Endothelial cell of umbilical vein (primary cell): ENCODE results near the gene BRAT1. TPM values are rescaled to one million over a fixed set of nuclear protein-coding genes. Genes with fewer than 3 reads are reported as not detected.

Experiments used
- BruUV-seq: library from RNA; stranded (reverse); fragments of 400-500 nt; replicated peaks from 2 replicates; lab custom pipeline; 2021; lab: Mats Ljungman, UMichigan
- CTCF ChIA-PET: fragments of 300-600, 350-600 bp; sonication (Branson Sonifier 250); formaldehyde crosslinking; loops from one replicate; lab custom pipeline; 2021; ENCODE audit warnings: antibody characterized with exemption, inconsistent platforms; lab: Charles Lee
- POLR2A ChIA-PET: fragments of 300-600, 350-600 bp; sonication (Branson Sonifier 250); formaldehyde crosslinking; loops from one replicate; lab custom pipeline; 2021; ENCODE audit warnings: antibody characterized with exemption, inconsistent platforms; lab: Charles Lee
- DNase-seq: peaks from one replicate; pipeline ENCODE4 v3.0.0-alpha.2; 2011; ENCODE audit warnings: low read depth, low spot score
- FAIRE-seq: peaks from 2 replicates; lab custom pipeline; 2011; peaks lifted over from hg19 to GRCh38; lab: Jason Lieb, UNC
- H2AFZ ChIP-seq: 2 replicates; pipeline ENCODE4 v1.6.0; 2012; ENCODE audit warnings: low read depth, low read length, control low read depth, inconsistent platforms
- H3K27ac ChIP-seq: 2 replicates; pipeline ENCODE4 v1.5.1; 2011; ENCODE audit warnings: low read depth, mild to moderate bottlenecking, control low read depth, low read length, moderate library complexity; ENCODE audit not compliant: insufficient read depth
- H3K27me3 ChIP-seq, 2 experiments: 2 replicates each; pipeline versions ENCODE4 v1.6.0 to v1.6.1; 2011; ENCODE audit warnings: low read length in 2 of 2, mixed read lengths in 1 of 2; ENCODE audit not compliant: control insufficient read depth in 2 of 2, insufficient read depth in 2 of 2
- H3K36me3 ChIP-seq, 2 experiments: 2 replicates in 1 of 2; 3 replicates in 1 of 2; pipeline ENCODE4 v1.5.1; 2011; ENCODE audit warnings: low read length in 2 of 2, mild to moderate bottlenecking in 1 of 2, moderate library complexity in 1 of 2; ENCODE audit not compliant: control insufficient read depth in 2 of 2, insufficient read depth in 2 of 2; ENCODE audit errors: extremely low read depth in 1 of 2
- H3K4me1 ChIP-seq: 3 replicates; pipeline ENCODE4 v1.5.1; 2011; ENCODE audit warnings: mild to moderate bottlenecking, low read length; ENCODE audit not compliant: control insufficient read depth, insufficient read depth; ENCODE audit errors: extremely low read depth
- H3K4me2 ChIP-seq: 2 replicates; pipeline ENCODE4 v1.6.1; 2011; ENCODE audit warnings: low read length, control low read depth, mixed read lengths; ENCODE audit not compliant: insufficient read depth
- H3K4me3 ChIP-seq, 3 experiments: fragments of 200-600 bp in 1 of 3; sonication (generic), shearing (Covaris generic) in 1 of 3; replicated peaks in 1 of 3; 2 replicates each; pipeline ENCODE4 v1.5.1; 2011 to 2016; ENCODE audit warnings: control low read depth in 3 of 3, low read length in 3 of 3, mild to moderate bottlenecking in 2 of 3, inconsistent platforms in 1 of 3, low read depth in 1 of 3, moderate library complexity in 1 of 3; ENCODE audit not compliant: insufficient read depth in 1 of 3
- H3K79me2 ChIP-seq: 2 replicates; pipeline ENCODE4 v1.6.0; 2012; ENCODE audit warnings: low read length, inconsistent platforms; ENCODE audit not compliant: control insufficient read depth, insufficient read depth
- H3K9ac ChIP-seq: replicated peaks from 2 replicates; pipeline ENCODE3; 2011; ENCODE audit warnings: low read length, control low read depth; ENCODE audit not compliant: insufficient read depth; ENCODE audit errors: extremely low read depth
- H3K9me1 ChIP-seq: replicated peaks from 3 replicates; pipeline ENCODE4 v1.6.0; 2011; ENCODE audit warnings: mild to moderate bottlenecking, low read length; ENCODE audit not compliant: control insufficient read depth, insufficient read depth; ENCODE audit errors: extremely low read depth
- H3K9me3 ChIP-seq: replicated peaks from 2 replicates; pipeline ENCODE4 v1.5.1; 2012; ENCODE audit warnings: low read length, inconsistent platforms; ENCODE audit not compliant: control insufficient read depth, insufficient read depth
- H4K20me1 ChIP-seq: replicated peaks from 2 replicates; pipeline ENCODE3; 2011; ENCODE audit warnings: mild to moderate bottlenecking, low read length; ENCODE audit not compliant: control insufficient read depth, insufficient read depth; ENCODE audit errors: extremely low read depth
- EZH2 ChIP-seq: IDR thresholded peaks from 2 replicates; pipeline ENCODE4 v1.6.1; 2012; ENCODE audit warnings: borderline replicate concordance, low read depth, mild to moderate bottlenecking, moderate library complexity, low read length, inconsistent platforms; ENCODE audit not compliant: severe bottlenecking
- FOS ChIP-seq: IDR thresholded peaks from 2 replicates; pipeline ENCODE4 v1.6.1; 2011; ENCODE audit warnings: mild to moderate bottlenecking, low read length, moderate library complexity, borderline replicate concordance; ENCODE audit not compliant: insufficient read depth
- GATA2 ChIP-seq: IDR thresholded peaks from 2 replicates; pipeline ENCODE4 v1.7.0; 2011; ENCODE audit warnings: low read depth, mild to moderate bottlenecking, moderate library complexity, mixed read lengths, low read length; ENCODE audit not compliant: insufficient read length, insufficient read depth
- JUN ChIP-seq: IDR thresholded peaks from 2 replicates; pipeline ENCODE4 v1.6.1; 2011; ENCODE audit warnings: borderline replicate concordance, low read depth; ENCODE audit not compliant: insufficient read length, insufficient read depth
- MYC ChIP-seq: IDR thresholded peaks from one replicate; pipeline ENCODE4 v1.6.1; 2011; ENCODE audit warnings: mild to moderate bottlenecking, low read depth, low read length
- POLR2A ChIP-seq: IDR thresholded peaks from 2 replicates; pipeline ENCODE4 v1.6.1; 2012; ENCODE audit warnings: low read depth, mild to moderate bottlenecking, control low read depth, low read length
- POLR2AphosphoS5 ChIP-seq: IDR thresholded peaks from 2 replicates; pipeline ENCODE4 v1.6.1; 2012; ENCODE audit warnings: low read depth, mild to moderate bottlenecking, control low read depth, low read length, moderate library complexity; ENCODE audit not compliant: insufficient read depth
- dilution Hi-C: fragments of 300-500 bp; cut with MboI; formaldehyde crosslinking; loops from one replicate; pipeline ENCODE4 v1.15.0; 2019; ENCODE audit warnings: low sequenced_read_pairs; ENCODE audit not compliant: extremely low pct_ligation_motif_present
- intact Hi-C: fragments of 100-400 bp; cut with micrococcal nuclease; formaldehyde crosslinking; loops from one replicate; pipeline ENCODE4 v1.10.0; 2022
- polyA plus RNA-seq, 4 experiments: library from polyadenylated mRNA; depleted of rRNA in 3 of 4; stranded (reverse) in 3 of 4; unstranded in 1 of 4; fragments of >200 nt; gene quantifications; 2 replicates each; pipeline versions ENCODE4 v1.2.1 to v1.2.3, GENCODE V29; 2011 to 2012; ENCODE audit warnings: missing spikeins in 1 of 4
- total RNA-seq: library from RNA; stranded (reverse); gene quantifications from 2 replicates; pipeline ENCODE4 v1.2.3, GENCODE V29; 2021
- TF ChIP-seq, protein P1 (sequence below): IDR thresholded peaks from 2 replicates; pipeline ENCODE4 v1.6.1; 2011; ENCODE audit not compliant: insufficient read depth, insufficient read length
- TF ChIP-seq, protein P2 (sequence below), 2 donors: IDR thresholded peaks; 1 replicate in 1 of 2; 2 replicates in 1 of 2; pipeline ENCODE4 v1.5.1; 2011; ENCODE audit warnings: low read length in 2 of 2, mild to moderate bottlenecking in 2 of 2, moderate library complexity in 2 of 2, control low read depth in 1 of 2, inconsistent platforms in 1 of 2, low read depth in 1 of 2; ENCODE audit not compliant: insufficient read depth in 1 of 2; ENCODE audit errors: extremely low read depth in 1 of 2

Gene BRAT1
- total and polyA plus RNA-seq, 2 donors (not counting 3 experiments of a cell fraction or from before 2014, with no cell fraction given): 31.1 to 31.6 TPM

DNA sequence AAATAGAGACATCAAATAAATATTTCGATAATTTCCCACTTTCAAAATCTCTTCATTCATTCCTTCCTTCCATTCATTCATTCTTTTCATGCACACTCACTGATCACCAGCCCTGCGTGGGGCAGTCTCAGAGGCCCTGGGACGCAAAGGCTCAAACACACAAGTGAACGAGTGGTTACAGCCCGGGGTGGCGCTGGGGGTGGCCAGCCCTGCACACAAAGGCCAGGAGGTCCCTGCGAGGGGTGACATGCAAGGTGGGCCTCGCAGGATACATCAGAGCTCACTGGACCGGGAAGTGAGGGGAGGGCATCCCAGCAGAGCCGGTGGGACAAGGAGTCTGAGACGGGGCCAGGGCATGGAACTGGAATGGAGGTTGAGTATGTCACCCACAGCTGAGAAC, 46.6 kb upstream of the BRAT1 start:
- ChIA-PET CTCF (interaction anchor here (1.2 to 1.5 kb wide), 2 partner anchors 79 to 124 kb away, joined by 3 read pairs; no protein-coding TSS in a partner anchor), POLR2A (no interaction called here)
- TF ChIP-seq, protein P1, sequence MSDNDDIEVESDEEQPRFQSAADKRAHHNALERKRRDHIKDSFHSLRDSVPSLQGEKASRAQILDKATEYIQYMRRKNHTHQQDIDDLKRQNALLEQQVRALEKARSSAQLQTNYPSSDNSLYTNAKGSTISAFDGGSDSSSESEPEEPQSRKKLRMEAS: no peak
- TF ChIP-seq FOS: no peak
- TF ChIP-seq JUN: no peak
- TF ChIP-seq GATA2: no peak
- TF ChIP-seq, protein P2, sequence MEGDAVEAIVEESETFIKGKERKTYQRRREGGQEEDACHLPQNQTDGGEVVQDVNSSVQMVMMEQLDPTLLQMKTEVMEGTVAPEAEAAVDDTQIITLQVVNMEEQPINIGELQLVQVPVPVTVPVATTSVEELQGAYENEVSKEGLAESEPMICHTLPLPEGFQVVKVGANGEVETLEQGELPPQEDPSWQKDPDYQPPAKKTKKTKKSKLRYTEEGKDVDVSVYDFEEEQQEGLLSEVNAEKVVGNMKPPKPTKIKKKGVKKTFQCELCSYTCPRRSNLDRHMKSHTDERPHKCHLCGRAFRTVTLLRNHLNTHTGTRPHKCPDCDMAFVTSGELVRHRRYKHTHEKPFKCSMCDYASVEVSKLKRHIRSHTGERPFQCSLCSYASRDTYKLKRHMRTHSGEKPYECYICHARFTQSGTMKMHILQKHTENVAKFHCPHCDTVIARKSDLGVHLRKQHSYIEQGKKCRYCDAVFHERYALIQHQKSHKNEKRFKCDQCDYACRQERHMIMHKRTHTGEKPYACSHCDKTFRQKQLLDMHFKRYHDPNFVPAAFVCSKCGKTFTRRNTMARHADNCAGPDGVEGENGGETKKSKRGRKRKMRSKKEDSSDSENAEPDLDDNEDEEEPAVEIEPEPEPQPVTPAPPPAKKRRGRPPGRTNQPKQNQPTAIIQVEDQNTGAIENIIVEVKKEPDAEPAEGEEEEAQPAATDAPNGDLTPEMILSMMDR (IDR thresholded peaks at IDR 0.05; ENCODE audit: extremely low read depth in 1 of 2, insufficient read depth in 1 of 2, low read depth in 1 of 2, low read length in 2 of 2): no peak
- TF ChIP-seq MYC: no peak
- no peak for TF ChIP-seq POLR2AphosphoS5
- no peak for TF ChIP-seq POLR2A
- no peak for TF ChIP-seq EZH2
- Histone ChIP-seq H3K79me2 (no peaks in the 10 kb centered on the region), H3K4me1 (peaks cover 3% of the 10 kb centered on the region), H3K36me3 (peaks cover 0 to 7% of the 10 kb centered on the region in 2 experiments), H3K9ac (no peak overlapping the region), H3K9me3 (no peaks in the 10 kb centered on the region), H3K9me1 (no peaks in the 10 kb centered on the region), H3K4me2 (no peak overlapping the region), H3K27ac (no peak overlapping the region), H3K27me3 (no peaks in the 10 kb centered on the region), H2AFZ (no peak overlapping the region), H3K4me3 (no peak overlapping the region), H4K20me1 (no peaks in the 10 kb centered on the region)
- intact Hi-C loops (no loop called here), dilution Hi-C loops (no loop called here)
- DNase-seq: no peak
- no peak for FAIRE-seq
- no TSS peak for BruUV-seq
